B cell (primary cell): ENCODE results near the gene HERPUD1. TPM values are rescaled to one million over a fixed set of nuclear protein-coding genes. Genes with fewer than 3 reads are reported as not detected.

Experiments
- ATAC-seq: fragments of 200-7000 bp; cut with Tn5 transposase; one replicate; pipeline ENCODE4 v1.10.0; 2021; ENCODE audit warnings: low read depth, mild to moderate bottlenecking, moderate number of reproducible peaks, moderate library complexity
- CTCF ChIA-PET: fragments of 350-600 bp; sonication (Branson Sonifier 250); formaldehyde crosslinking; loops from one replicate; lab custom pipeline; 2021; ENCODE audit warnings: antibody characterized with exemption, inconsistent platforms; lab: Charles Lee
- POLR2A ChIA-PET: fragments of 350-600 bp; sonication (Branson Sonifier 250); formaldehyde crosslinking; loops from one replicate; lab custom pipeline; 2021; ENCODE audit warnings: antibody characterized with exemption; lab: Charles Lee
- DNase-seq: peaks from one replicate; pipeline ENCODE4 v3.0.0; 2013
- H2AFZ ChIP-seq: 2 replicates; pipeline ENCODE4 v1.6.1; 2012; ENCODE audit warnings: mild to moderate bottlenecking, low read depth, low read length; ENCODE audit not compliant: insufficient read depth, poor library complexity, severe bottlenecking
- H3K27ac ChIP-seq, 2 donors: 1 replicate in 1 of 2; 2 replicates in 1 of 2; pipeline ENCODE4 v1.5.1; 2012 to 2013; ENCODE audit warnings: low read length in 2 of 2, mild to moderate bottlenecking in 2 of 2, moderate library complexity in 1 of 2
- H3K27me3 ChIP-seq, 4 experiments: fragments of 200-600 bp in 1 of 4; sonication (generic) in 1 of 4; replicated peaks in 1 of 4; 1 replicate in 2 of 4; 2 replicates in 2 of 4; pipeline versions ENCODE4 v1.6.1 to v1.7.0; 2013 to 2016; ENCODE audit warnings: low read length in 3 of 4, mild to moderate bottlenecking in 2 of 4, mixed read lengths in 1 of 4, moderate library complexity in 1 of 4; ENCODE audit not compliant: insufficient read depth in 4 of 4, control insufficient read depth in 3 of 4; ENCODE audit errors: control extremely low read depth in 1 of 4
- H3K36me3 ChIP-seq, 2 experiments: replicated peaks in 1 of 2; 1 replicate in 1 of 2; 2 replicates in 1 of 2; pipeline versions ENCODE4 v1.6.1 to v1.7.1; 2013; ENCODE audit warnings: low read length in 1 of 2; ENCODE audit not compliant: insufficient read depth in 2 of 2, control insufficient read depth in 1 of 2; ENCODE audit errors: control extremely low read depth in 1 of 2, extremely low read depth in 1 of 2
- H3K4me1 ChIP-seq, 2 donors: fragments of 200-600 bp in 1 of 2; sonication (generic) in 1 of 2; 1 replicate in 1 of 2; 2 replicates in 1 of 2; pipeline versions ENCODE4 v1.5.1 to v1.6.1; 2013 to 2017; ENCODE audit warnings: low read length in 2 of 2; ENCODE audit not compliant: control insufficient read depth in 2 of 2, insufficient read depth in 2 of 2
- H3K4me2 ChIP-seq: replicated peaks from 2 replicates; pipeline ENCODE3; 2012; ENCODE audit warnings: mild to moderate bottlenecking, low read depth, low read length; ENCODE audit not compliant: poor library complexity, severe bottlenecking
- H3K4me3 ChIP-seq, 5 experiments: fragments of 200-600 bp in 1 of 5; sonication (generic) in 1 of 5; 1 replicate in 3 of 5; 2 replicates in 2 of 5; pipeline versions ENCODE4 v1.5.1 to v1.7.0; 2011 to 2016; ENCODE audit warnings: low read length in 4 of 5, mild to moderate bottlenecking in 4 of 5, low read depth in 2 of 5, control low read depth in 1 of 5, moderate library complexity in 1 of 5; ENCODE audit not compliant: insufficient read depth in 1 of 5; ENCODE audit errors: control extremely low read depth in 1 of 5, extremely low read depth in 1 of 5
- H3K79me2 ChIP-seq: fragments of 200-600 bp; sonication (generic); one replicate; pipeline ENCODE4 v1.6.0; 2016; ENCODE audit warnings: low read length; ENCODE audit not compliant: control insufficient read depth, insufficient read depth
- H3K9ac ChIP-seq: fragments of 200-600 bp; sonication (generic); 2 replicates; pipeline ENCODE4 v1.6.1; 2017; ENCODE audit warnings: mild to moderate bottlenecking, low read length, moderate library complexity
- H3K9me3 ChIP-seq, 3 donors: one replicate each; pipeline versions ENCODE4 v1.6.1 to v1.7.1; 2013; ENCODE audit warnings: low read length in 2 of 3; ENCODE audit not compliant: control insufficient read depth in 2 of 3, insufficient read depth in 1 of 3; ENCODE audit errors: control extremely low read depth in 1 of 3
- H4K20me1 ChIP-seq: 2 replicates; pipeline ENCODE4 v1.6.0; 2012; ENCODE audit warnings: mild to moderate bottlenecking, low read length; ENCODE audit not compliant: insufficient read depth, control insufficient read depth, poor library complexity, severe bottlenecking
- H3K27ac Mint-ChIP-seq: one replicate; pipeline ENCODE4 v1.8.0; 2021; ENCODE audit warnings: mixed read lengths
- H3K27me3 Mint-ChIP-seq: one replicate; pipeline ENCODE4 v1.8.0; 2021; ENCODE audit warnings: mixed read lengths
- H3K4me1 Mint-ChIP-seq: one replicate; pipeline ENCODE4 v1.8.0; 2021; ENCODE audit warnings: mixed read lengths
- H3K4me3 Mint-ChIP-seq: one replicate; pipeline ENCODE4 v1.8.0; 2021; ENCODE audit warnings: mixed read lengths
- H3K9me3 Mint-ChIP-seq: one replicate; pipeline ENCODE4 v1.8.0; 2022; ENCODE audit warnings: mixed read lengths; ENCODE audit not compliant: insufficient read depth
- CTCF ChIP-seq: fragments of 200-600 bp; IDR thresholded peaks from one replicate; pipeline ENCODE4 v1.8.0; 2022; ENCODE audit warnings: antibody characterized with exemption, mild to moderate bottlenecking
- EZH2 ChIP-seq: IDR thresholded peaks from 2 replicates; pipeline ENCODE4 v1.6.1; 2012; ENCODE audit warnings: borderline replicate concordance, low read depth, mild to moderate bottlenecking, moderate library complexity, low read length; ENCODE audit not compliant: insufficient read depth, poor library complexity, severe bottlenecking
- WGBS: methylation state at CpG from one replicate; pipeline ENCODE4 v1.1.5; 2013; ENCODE audit warnings: missing lambda C conversion rate; ENCODE audit not compliant: insufficient coverage; 5-methylcytosine and 5-hydroxymethylcytosine counted together
- intact Hi-C: fragments of 100-400 bp; cut with micrococcal nuclease; formaldehyde crosslinking; loops from one replicate; pipeline ENCODE4 v1.10.0; 2022
- polyA plus RNA-seq: library from polyadenylated mRNA; depleted of rRNA; stranded (reverse); fragments of >200 nt; gene quantifications from 2 replicates; pipeline ENCODE4 v1.2.3, GENCODE V29; 2012
- total RNA-seq, 2 donors: library from RNA; stranded (reverse); fragments of 120-200 nt in 1 of 2; gene quantifications; 1 replicate in 1 of 2; 2 replicates in 1 of 2; pipeline versions ENCODE4 v1.2.3 to v1.2.4, GENCODE V29; 2013 to 2022

Gene HERPUD1
- total and polyA plus RNA-seq, 2 donors (not counting 1 experiment from before 2014, with no cell fraction given): 273 to 1,041 TPM

- intact Hi-C loops: loop anchor here (5.0 to 10.0 kb wide), 3 partner anchors 42 to 305 kb away; partner anchors contain the start of genes MT2A and SLC12A3
Measured at GRCh38 chr16:56910112-56910511, 21.8 kb upstream of the HERPUD1 start.

More at GRCh38 chr16:56910112-56910511, 21.8 kb upstream of the HERPUD1 start:
- Histone ChIP-seq H4K20me1 (no peaks in the 10 kb centered on the region), H3K9me3 (no peaks in the 10 kb centered on the region), H3K27me3 (no peaks in the 10 kb centered on the region), H3K4me2 (peak overlapping the region; percentile 71), H2AFZ (no peak overlapping the region), H3K79me2 (no peaks in the 10 kb centered on the region), H3K4me3 (no peak overlapping the region), H3K27ac (peak overlapping the region in 1 of 2 donors; percentile 86), H3K36me3 (no peaks in the 10 kb centered on the region), H3K9ac (no peak overlapping the region), H3K4me1 (peaks cover 41 to 53% of the 10 kb centered on the region in 2 donors)
- Mint-ChIP-seq H3K9me3 (no peaks in the 10 kb centered on the region), H3K4me3 (peak overlapping the region; percentile 73), H3K4me1 (peaks cover 56% of the 10 kb centered on the region), H3K27ac (peak overlapping the region; percentile 99), H3K27me3 (no peaks in the 10 kb centered on the region)
- CTCF ChIA-PET: interaction anchor here (0.9 to 3.3 kb wide), 8 partner anchors 9 to 43 kb away, joined by 3 to 15 read pairs (median 5); partner anchors contain the start of gene HERPUD1
- DNase-seq (no peak), ATAC-seq (no peak)
- POLR2A ChIA-PET: interaction anchor here (0.6 to 6.9 kb wide), 9 partner anchors 10 to 97 kb away, joined by 3 to 76 read pairs (median 6); partner anchors contain the start of genes HERPUD1 and NLRC5
- TF ChIP-seq EZH2 (no peak), CTCF (no peak)
- no CpG with 5 or more reads among the region's 5 CpGs for WGBS
